T-cell (primary cell): ENCODE data around the gene ANKRD42. TPM values are rescaled to one million over a fixed set of nuclear protein-coding genes. Genes with fewer than 3 reads are reported as not detected.
A peak's percentile ranks its signal among the peaks of the same experiment; 100 is the strongest.

Experiments
- ATAC-seq, 4 experiments: fragments of 200-7000 bp in 3 of 4; fragments of 150-1000 bp in 1 of 4; cut with Tn5 transposase; replicated peaks in 1 of 4; 1 replicate in 3 of 4; 2 replicates in 1 of 4; pipeline ENCODE4 v1.10.0; 2021; ENCODE audit warnings: moderate library complexity in 3 of 4, mild to moderate bottlenecking in 2 of 4, moderate number of reproducible peaks in 1 of 4
- CTCF ChIA-PET, 2 donors: fragments of 300-600 bp; sonication (Branson Sonifier 250); formaldehyde crosslinking; loops; one replicate each; lab custom pipeline; 2022; ENCODE audit warnings: antibody characterized with exemption in 2 of 2; lab: Charles Lee
- POLR2A ChIA-PET, 2 donors: fragments of 300-600 bp; sonication (Branson Sonifier 250); formaldehyde crosslinking; loops; one replicate each; lab custom pipeline; 2022; ENCODE audit warnings: antibody characterized with exemption in 2 of 2; lab: Charles Lee
- DNase-seq, 35 experiments: peaks; one replicate each; pipeline versions ENCODE4 v3.0.0 to v3.0.0-alpha.2; 2013 to 2023
- H3K27ac ChIP-seq: one replicate; pipeline ENCODE4 v1.5.1; 2013; ENCODE audit warnings: low read length
- H3K27me3 ChIP-seq, 2 experiments: replicated peaks in 1 of 2; 1 replicate in 1 of 2; 2 replicates in 1 of 2; pipeline versions ENCODE4 v1.6.1 to v1.7.0; 2013; ENCODE audit warnings: low read length in 1 of 2, mixed read lengths in 1 of 2; ENCODE audit not compliant: control insufficient read depth in 2 of 2, insufficient read depth in 2 of 2; ENCODE audit errors: extremely low read depth in 1 of 2
- H3K36me3 ChIP-seq, 2 donors: 1 replicate in 1 of 2; 2 replicates in 1 of 2; pipeline versions ENCODE4 v1.6.1 to v1.7.0; 2013; ENCODE audit warnings: low read length in 1 of 2; ENCODE audit not compliant: control insufficient read depth in 2 of 2, insufficient read depth in 1 of 2; ENCODE audit errors: extremely low read depth in 1 of 2
- H3K4me1 ChIP-seq, 2 experiments: 1 replicate in 1 of 2; 2 replicates in 1 of 2; pipeline versions ENCODE4 v1.6.1 to v1.7.0; 2013; ENCODE audit warnings: low read length in 2 of 2, mixed read lengths in 1 of 2; ENCODE audit not compliant: insufficient read depth in 2 of 2, control insufficient read depth in 1 of 2; ENCODE audit errors: extremely low read depth in 1 of 2
- H3K4me3 ChIP-seq, 2 donors: 1 replicate in 1 of 2; 2 replicates in 1 of 2; pipeline versions ENCODE4 v1.5.1 to v1.7.0; 2013; ENCODE audit warnings: mild to moderate bottlenecking in 2 of 2, low read length in 1 of 2, moderate library complexity in 1 of 2; ENCODE audit not compliant: control insufficient read depth in 1 of 2; ENCODE audit errors: extremely low read depth in 1 of 2
- H3K9me3 ChIP-seq: 2 replicates; pipeline ENCODE4 v1.7.0; 2013
- H3K27ac Mint-ChIP-seq, 2 donors: one replicate each; pipeline ENCODE4 v1.8.0; 2020 to 2021; ENCODE audit warnings: mild to moderate bottlenecking in 2 of 2, mixed read lengths in 2 of 2
- H3K27me3 Mint-ChIP-seq, 2 donors: one replicate each; pipeline ENCODE4 v1.8.0; 2021 to 2022; ENCODE audit warnings: mixed read lengths in 2 of 2
- H3K36me3 Mint-ChIP-seq: one replicate; pipeline ENCODE4 v1.8.0; 2021; ENCODE audit warnings: mixed read lengths
- H3K4me1 Mint-ChIP-seq, 3 donors: one replicate each; pipeline ENCODE4 v1.8.0; 2020 to 2022; ENCODE audit warnings: mixed read lengths in 3 of 3, mild to moderate bottlenecking in 1 of 3
- H3K4me3 Mint-ChIP-seq, 3 donors: one replicate each; pipeline ENCODE4 v1.8.0; 2020 to 2022; ENCODE audit warnings: mild to moderate bottlenecking in 3 of 3, mixed read lengths in 3 of 3, moderate library complexity in 3 of 3
- H3K9me3 Mint-ChIP-seq, 3 donors: one replicate each; pipeline ENCODE4 v1.8.0; 2020 to 2022; ENCODE audit warnings: mixed read lengths in 3 of 3
- WGBS: methylation state at CpG from one replicate; pipeline ENCODE4 v1.1.5; 2013; ENCODE audit warnings: missing lambda C conversion rate; ENCODE audit not compliant: insufficient coverage; 5-methylcytosine and 5-hydroxymethylcytosine counted together
- total RNA-seq, 35 experiments: library from RNA in 6 of 35; stranded (reverse) in 6 of 35; fragments of 120-200 nt in 1 of 35; gene quantifications; one replicate each; pipeline versions ENCODE4 v1.2.1 to v1.2.4 and lab custom pipeline; 2013 to 2026

The ANKRD42 gene
- total RNA-seq, 5 donors from 2014 or later (not counting 1 experiment from before 2014, with no cell fraction given), result 6.2 to 9.7 (median 7.9) TPM

GRCh38 chr11:83158965-83159901 is 34.3 kb upstream of the ANKRD42 start:
- 0% methylated on average over 5 of the region's 15 CpGs for WGBS
- H3K4me3 Mint-ChIP-seq, result peak overlapping the region; percentile 96 to 100 (median 99)
- peaks cover 50 to 58% (median 51%) of the 10 kb centered on the region in 3 donors for H3K4me1 Mint-ChIP-seq
- CTCF ChIA-PET, result interaction anchor here (0.6 to 1.5 kb wide), 6 partner anchors 21 to 188 kb away, joined by 3 to 10 read pairs (median 4); no protein-coding TSS in a partner anchor
- ATAC-seq (no peak), DNase-seq (peak in 1 of 35 experiments; percentile 41)
- Histone ChIP-seq H3K27me3 (no peaks in the 10 kb centered on the region), H3K27ac (peak overlapping the region; percentile 98), H3K36me3 (peaks cover 0 to 3% of the 10 kb centered on the region in 2 donors), H3K4me3 (peak overlapping the region; percentile 98 to 100), H3K4me1 (peaks cover 16 to 41% of the 10 kb centered on the region in 2 experiments), H3K9me3 (no peaks in the 10 kb centered on the region)
- no peaks in the 10 kb centered on the region for H3K27me3 Mint-ChIP-seq
- POLR2A ChIA-PET, result interaction anchor here (0.5 to 4.6 kb wide), 19 partner anchors 9 to 259 kb away, joined by 3 to 39 read pairs (median 5); partner anchors contain the start of genes ANKRD42 (in 1 of the 2), CCDC90B (in 1 of the 2), DDIAS (in 1 of the 2) and PRCP (in 1 of the 2)
- H3K27ac Mint-ChIP-seq, result peak overlapping the region; percentile 72 to 100
- peaks cover 35% of the 10 kb centered on the region for H3K36me3 Mint-ChIP-seq
- no peaks in the 10 kb centered on the region for H3K9me3 Mint-ChIP-seq

GRCh38 chr11:83159902-83160865 is 33.3 kb upstream of the ANKRD42 start:
- ChIA-PET POLR2A (interaction anchor here (0.5 to 4.6 kb wide), 21 partner anchors 9 to 260 kb away, joined by 3 to 39 read pairs (median 4); partner anchors contain the start of genes ANKRD42 (in 1 of the 2), CCDC90B (in 1 of the 2), DDIAS (in 1 of the 2) and PRCP (in 1 of the 2)), CTCF (interaction anchor here (0.6 to 1.5 kb wide), 6 partner anchors 20 to 189 kb away, joined by 3 to 10 read pairs (median 4); no protein-coding TSS in a partner anchor)
- peak overlapping the region; percentile 98 for H3K27ac ChIP-seq
- H3K9me3 Mint-ChIP-seq, result no peaks in the 10 kb centered on the region
- H3K36me3 ChIP-seq, result peaks cover 0 to 12% of the 10 kb centered on the region in 2 donors
- H3K36me3 Mint-ChIP-seq, result peaks cover 40% of the 10 kb centered on the region
- peak overlapping the region; percentile 76 to 100 for H3K27ac Mint-ChIP-seq
- DNase-seq (peak in 3 of 35 experiments; percentile 3 to 39 (median 15)), ATAC-seq (no peak)
- H3K4me3 ChIP-seq, result peak overlapping the region; percentile 98 to 100
- H3K4me1 ChIP-seq, result peaks cover 20 to 41% of the 10 kb centered on the region in 2 experiments
- no peaks in the 10 kb centered on the region for H3K9me3 ChIP-seq
- WGBS, result 33% methylated on average over 3 of the region's 6 CpGs
- peak overlapping the region; percentile 96 to 100 (median 99) for H3K4me3 Mint-ChIP-seq
- peaks cover 56 to 60% (median 57%) of the 10 kb centered on the region in 3 donors for H3K4me1 Mint-ChIP-seq
- no peaks in the 10 kb centered on the region for H3K27me3 Mint-ChIP-seq
- H3K27me3 ChIP-seq, result no peaks in the 10 kb centered on the region

- Mint-ChIP-seq H3K4me1 (peaks cover 64 to 66% (median 66%) of the 10 kb centered on the region in 3 donors), H3K27me3 (no peaks in the 10 kb centered on the region), H3K4me3 (peak overlapping the region; percentile 63 to 99 (median 96)), H3K36me3 (peaks cover 52% of the 10 kb centered on the region), H3K9me3 (peaks cover 0 to 6% (median 0%) of the 10 kb centered on the region in 3 donors), H3K27ac (peak overlapping the region; percentile 84 to 100)
- Histone ChIP-seq H3K27ac (peak overlapping the region; percentile 98), H3K27me3 (no peaks in the 10 kb centered on the region), H3K9me3 (no peaks in the 10 kb centered on the region), H3K4me1 (peaks cover 16 to 39% of the 10 kb centered on the region in 2 experiments), H3K36me3 (peaks cover 0 to 26% of the 10 kb centered on the region in 2 donors), H3K4me3 (no peak overlapping the region)
- ATAC-seq (no peak), DNase-seq (no peak)
- POLR2A ChIA-PET, result interaction anchor here in 1 of 2 donors (0.6 to 1.0 kb wide), 2 partner anchors 8 to 243 kb away, joined by 3 read pairs; no protein-coding TSS in a partner anchor
- CTCF ChIA-PET, result interaction anchor here in 1 of 2 donors (1.0 kb wide), 1 partner anchor 20 kb away, joined by 3 read pairs; no protein-coding TSS in a partner anchor
- WGBS, result no CpG with 5 or more reads among the region's 1 CpG
These were observed 31.8 kb upstream of the ANKRD42 start for GRCh38 chr11:83161610-83162199.

GRCh38 chr11:83162377-83162776 is 31.1 kb upstream of the ANKRD42 start:
- no peaks in the 10 kb centered on the region for H3K9me3 ChIP-seq
- peaks cover 66 to 71% (median 70%) of the 10 kb centered on the region in 3 donors for H3K4me1 Mint-ChIP-seq
- peaks cover 0 to 6% (median 0%) of the 10 kb centered on the region in 3 donors for H3K9me3 Mint-ChIP-seq
- H3K4me3 Mint-ChIP-seq, result peak overlapping the region; percentile 63 to 99 (median 96)
- H3K27ac Mint-ChIP-seq, result peak overlapping the region; percentile 84 to 100
- CTCF ChIA-PET, result interaction anchor here in 1 of 2 donors (1.0 kb wide), 1 partner anchor 19 kb away, joined by 3 read pairs; no protein-coding TSS in a partner anchor
- H3K4me1 ChIP-seq, result peaks cover 16 to 39% of the 10 kb centered on the region in 2 experiments
- DNase-seq (peak in 1 of 35 experiments; percentile 66), ATAC-seq (peak in 3 of 4 experiments; percentile 37 to 53 (median 44))
- no peaks in the 10 kb centered on the region for H3K27me3 ChIP-seq
- H3K27me3 Mint-ChIP-seq, result no peaks in the 10 kb centered on the region
- WGBS, result no CpG with 5 or more reads among the region's 2 CpGs
- peak overlapping the region; percentile 98 for H3K27ac ChIP-seq
- POLR2A ChIA-PET, result interaction anchor here in 1 of 2 donors (0.6 to 1.5 kb wide), 2 partner anchors 26 to 30 kb away, joined by 3 to 6 read pairs; no protein-coding TSS in a partner anchor
- H3K36me3 ChIP-seq, result peaks cover 0 to 32% of the 10 kb centered on the region in 2 donors
- no peak overlapping the region for H3K4me3 ChIP-seq
- H3K36me3 Mint-ChIP-seq, result peaks cover 57% of the 10 kb centered on the region

GRCh38 chr11:83166193-83166866 is 27.2 kb upstream of the ANKRD42 start:
- H3K9me3 Mint-ChIP-seq, result peaks cover 0 to 6% (median 0%) of the 10 kb centered on the region in 3 donors
- WGBS, result 100% methylated on average over 4 of the region's 11 CpGs
- peak overlapping the region; percentile 50 to 62 for H3K27ac Mint-ChIP-seq
- peaks cover 72% of the 10 kb centered on the region for H3K36me3 Mint-ChIP-seq
- Histone ChIP-seq H3K27me3 (no peaks in the 10 kb centered on the region), H3K4me1 (peaks cover 28 to 39% of the 10 kb centered on the region in 2 experiments), H3K27ac (no peak overlapping the region), H3K36me3 (peaks cover 0 to 63% of the 10 kb centered on the region in 2 donors), H3K9me3 (no peaks in the 10 kb centered on the region), H3K4me3 (no peak overlapping the region)
- H3K4me1 Mint-ChIP-seq, result peaks cover 82 to 90% (median 86%) of the 10 kb centered on the region in 3 donors
- CTCF ChIA-PET, result interaction anchor here in 1 of 2 donors (0.5 kb wide), 1 partner anchor 14 kb away, joined by 6 read pairs; no protein-coding TSS in a partner anchor
- H3K4me3 Mint-ChIP-seq, result peak overlapping the region in 1 of 3 donors; percentile 37
- ATAC-seq, result no peak
- no peak for DNase-seq
- no peaks in the 10 kb centered on the region for H3K27me3 Mint-ChIP-seq
- POLR2A ChIA-PET, result no interaction called here
